HEK293T (cell line): Measurements from ENCODE around the gene WRAP73.

ENCODE experiments used
- CTCF ChIA-PET: fragments of 350-600 bp; formaldehyde crosslinking; extraction: SDS; loops from one replicate; lab custom pipeline; 2021; ENCODE audit warnings: antibody characterized with exemption, inconsistent platforms; lab: Yijun Ruan, JAX
- POLR2A ChIA-PET: fragments of 350-600 bp; formaldehyde crosslinking; extraction: SDS; loops from one replicate; lab custom pipeline; 2020; ENCODE audit warnings: antibody characterized with exemption, inconsistent platforms; lab: Yijun Ruan, JAX
- DNase-seq: peaks from one replicate; pipeline ENCODE4 v3.0.0; 2012; ENCODE audit warnings: mixed read lengths; ENCODE audit errors: extremely low spot score
- ARNT ChIP-seq: fragments of 450-650 bp; IDR thresholded peaks from 2 replicates; pipeline ENCODE4 v1.6.1; 2017; ENCODE audit warnings: mild to moderate bottlenecking
- BHLHE40 ChIP-seq: fragments of 450-650 bp; IDR thresholded peaks from 2 replicates; pipeline ENCODE4 v1.6.1; 2016; ENCODE audit warnings: mild to moderate bottlenecking, moderate library complexity, borderline replicate concordance
- CTBP1 ChIP-seq: fragments of 450-650 bp; IDR thresholded peaks from 2 replicates; pipeline ENCODE4 v1.6.1; 2016; ENCODE audit warnings: borderline replicate concordance
- ELF4 ChIP-seq: fragments of 450-650 bp; IDR thresholded peaks from 2 replicates; pipeline ENCODE4 v1.6.1; 2017; ENCODE audit warnings: antibody characterized with exemption
- FOXA1 ChIP-seq: fragments of 450-650 bp; IDR thresholded peaks from 2 replicates; pipeline ENCODE4 v1.6.1; 2016; ENCODE audit warnings: mild to moderate bottlenecking
- FOXK2 ChIP-seq: fragments of 450-650 bp; IDR thresholded peaks from 2 replicates; pipeline ENCODE4 v1.6.1; 2016; ENCODE audit warnings: mild to moderate bottlenecking
- FOXM1 ChIP-seq: fragments of 450-650 bp; IDR thresholded peaks from 2 replicates; pipeline ENCODE4 v1.6.1; 2017; ENCODE audit warnings: mild to moderate bottlenecking, borderline replicate concordance
- HDGF ChIP-seq: fragments of 450-650 bp; IDR thresholded peaks from 2 replicates; pipeline ENCODE4 v1.6.1; 2017; ENCODE audit warnings: antibody characterized with exemption, borderline replicate concordance
- L3MBTL2 ChIP-seq: fragments of 450-650 bp; conservative IDR thresholded peaks from 2 replicates; pipeline ENCODE4 v1.6.1; 2016; ENCODE audit warnings: mild to moderate bottlenecking
- LEF1 ChIP-seq: fragments of 450-650 bp; IDR thresholded peaks from 2 replicates; pipeline ENCODE4 v1.6.1; 2017; ENCODE audit warnings: mild to moderate bottlenecking, borderline replicate concordance
- NFRKB ChIP-seq: fragments of 450-650 bp; IDR thresholded peaks from 2 replicates; pipeline ENCODE4 v1.6.1; 2016; ENCODE audit warnings: mild to moderate bottlenecking, moderate library complexity
- SP1 ChIP-seq: fragments of 450-650 bp; IDR thresholded peaks from 2 replicates; pipeline ENCODE4 v1.6.1; 2017
- SUZ12 ChIP-seq: fragments of 450-650 bp; IDR thresholded peaks from 2 replicates; pipeline ENCODE4 v1.6.1; 2016; ENCODE audit warnings: mild to moderate bottlenecking
- TARDBP ChIP-seq: fragments of 450-650 bp; IDR thresholded peaks from 2 replicates; pipeline ENCODE4 v1.6.1; 2016
- ZNF384 ChIP-seq: fragments of 450-650 bp; IDR thresholded peaks from 2 replicates; pipeline ENCODE4 v1.6.1; 2016
- TF ChIP-seq, protein P1 (sequence below): fragments of 450-650 bp; IDR thresholded peaks from 2 replicates; pipeline ENCODE4 v1.6.1; 2016

The WRAP73 gene

DNA sequence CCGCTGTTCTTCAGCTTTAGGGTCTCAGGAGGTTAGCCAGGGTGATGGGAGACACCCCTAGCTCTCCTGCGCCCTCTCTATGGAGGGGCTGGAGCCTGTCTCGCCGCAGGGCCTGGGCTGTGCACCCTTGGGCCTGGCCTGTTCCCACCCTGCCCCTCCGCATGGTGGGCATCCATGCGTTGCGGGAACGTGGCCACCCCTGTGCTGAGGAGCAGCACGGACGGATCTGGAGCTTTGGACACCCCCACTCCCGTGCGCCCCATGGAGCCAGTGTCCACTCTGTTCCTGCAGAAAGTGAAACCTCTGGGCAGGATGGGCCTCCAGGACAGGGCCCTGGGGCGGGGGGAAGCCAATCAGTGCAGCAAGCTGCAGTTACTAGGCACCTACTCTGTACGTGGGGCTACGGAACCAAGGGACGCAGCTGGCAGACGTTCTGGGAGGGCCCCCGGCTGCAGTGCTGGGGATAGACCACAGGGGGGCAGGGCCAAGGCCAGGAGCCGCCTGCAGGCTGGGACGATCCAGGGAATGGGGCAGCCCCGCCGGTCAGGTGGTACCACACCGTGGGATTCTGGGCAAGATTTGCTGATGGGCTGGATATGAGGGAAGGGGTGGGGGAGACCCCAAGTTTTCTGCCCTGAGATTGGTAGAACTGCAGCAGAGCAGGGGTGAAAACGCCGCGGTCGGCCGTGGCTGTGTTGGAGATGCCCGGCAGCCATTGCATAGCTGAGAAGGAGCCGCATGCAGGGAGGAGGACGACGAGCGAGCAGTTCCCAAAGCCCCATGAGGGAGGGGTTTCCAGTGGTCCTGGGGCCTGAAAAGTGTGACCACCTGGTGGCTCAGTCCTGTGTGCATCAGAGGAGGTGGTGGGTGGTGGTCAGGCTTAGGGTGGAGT lies 45.7 kb upstream of the WRAP73 start:
- DNase-seq: peak; percentile 86
- CTCF ChIA-PET: interaction anchor here (2.5 kb wide), 1 partner anchor 29 kb away, joined by 11 read pairs; no protein-coding TSS in a partner anchor
- POLR2A ChIA-PET: no interaction called here
- TF ChIP-seq LEF1: no peak
- TF ChIP-seq FOXK2: no peak
- no peak for TF ChIP-seq TARDBP
- TF ChIP-seq HDGF: no peak
- no peak for TF ChIP-seq BHLHE40
- TF ChIP-seq ARNT: no peak
- no peak for TF ChIP-seq CTBP1
- no peak for TF ChIP-seq ZNF384
- no peak for TF ChIP-seq FOXA1
- TF ChIP-seq, protein P1, sequence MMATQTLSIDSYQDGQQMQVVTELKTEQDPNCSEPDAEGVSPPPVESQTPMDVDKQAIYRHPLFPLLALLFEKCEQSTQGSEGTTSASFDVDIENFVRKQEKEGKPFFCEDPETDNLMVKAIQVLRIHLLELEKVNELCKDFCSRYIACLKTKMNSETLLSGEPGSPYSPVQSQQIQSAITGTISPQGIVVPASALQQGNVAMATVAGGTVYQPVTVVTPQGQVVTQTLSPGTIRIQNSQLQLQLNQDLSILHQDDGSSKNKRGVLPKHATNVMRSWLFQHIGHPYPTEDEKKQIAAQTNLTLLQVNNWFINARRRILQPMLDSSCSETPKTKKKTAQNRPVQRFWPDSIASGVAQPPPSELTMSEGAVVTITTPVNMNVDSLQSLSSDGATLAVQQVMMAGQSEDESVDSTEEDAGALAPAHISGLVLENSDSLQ: no peak
- no peak for TF ChIP-seq L3MBTL2

DNA sequence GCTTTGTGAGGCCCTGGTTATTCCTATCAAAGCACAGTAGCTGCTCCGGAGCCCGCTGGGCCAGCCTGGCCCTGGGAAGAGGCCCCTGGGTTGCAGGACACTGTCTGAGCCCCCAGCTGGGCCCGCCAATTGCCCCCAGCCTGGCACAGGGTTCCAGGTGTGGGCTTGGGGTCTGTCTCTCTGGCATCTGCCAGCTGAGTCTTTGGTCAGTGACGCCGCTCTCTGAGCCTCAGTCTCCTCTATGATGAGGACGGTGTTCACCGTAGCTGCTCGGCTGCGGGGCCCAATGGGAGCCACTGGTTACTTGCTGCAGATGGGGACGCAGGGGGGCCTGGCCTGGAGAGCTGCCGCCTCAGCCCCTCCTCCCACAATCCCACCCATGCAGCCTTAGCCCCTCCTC lies 43.4 kb upstream of the WRAP73 start:
- DNase-seq: no peak
- CTCF ChIA-PET: no interaction called here
- no peak for TF ChIP-seq NFRKB
- TF ChIP-seq CTBP1: no peak
- TF ChIP-seq FOXA1: no peak
- no peak for TF ChIP-seq L3MBTL2
- POLR2A ChIA-PET: no interaction called here

DNA sequence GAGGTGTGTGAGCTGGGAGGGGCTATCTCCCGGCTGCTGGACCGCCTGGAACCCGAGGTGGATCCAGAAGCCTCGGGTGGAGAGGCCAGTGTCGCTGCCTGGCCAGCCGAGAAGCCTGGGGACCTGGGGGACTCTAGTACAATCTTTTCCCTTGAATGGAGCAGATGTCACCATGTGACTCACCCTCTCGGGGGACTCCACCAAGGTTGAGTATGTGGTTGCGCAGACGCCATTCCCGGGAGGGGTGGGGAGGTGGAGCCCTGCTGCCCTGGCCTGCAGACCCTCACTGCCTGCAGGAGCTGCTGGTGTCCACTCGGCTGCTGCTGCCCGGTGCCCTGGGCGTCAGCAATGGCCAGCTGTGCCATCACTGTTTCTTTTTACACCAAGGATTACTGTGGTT lies 42.7 kb upstream of the WRAP73 start:
- ChIA-PET CTCF (no interaction called here), POLR2A (no interaction called here)
- no peak for DNase-seq
- TF ChIP-seq ELF4 (no peak), ARNT (no peak), SUZ12 (no peak), FOXM1 (no peak), FOXK2 (no peak), CTBP1 (no peak)

DNA sequence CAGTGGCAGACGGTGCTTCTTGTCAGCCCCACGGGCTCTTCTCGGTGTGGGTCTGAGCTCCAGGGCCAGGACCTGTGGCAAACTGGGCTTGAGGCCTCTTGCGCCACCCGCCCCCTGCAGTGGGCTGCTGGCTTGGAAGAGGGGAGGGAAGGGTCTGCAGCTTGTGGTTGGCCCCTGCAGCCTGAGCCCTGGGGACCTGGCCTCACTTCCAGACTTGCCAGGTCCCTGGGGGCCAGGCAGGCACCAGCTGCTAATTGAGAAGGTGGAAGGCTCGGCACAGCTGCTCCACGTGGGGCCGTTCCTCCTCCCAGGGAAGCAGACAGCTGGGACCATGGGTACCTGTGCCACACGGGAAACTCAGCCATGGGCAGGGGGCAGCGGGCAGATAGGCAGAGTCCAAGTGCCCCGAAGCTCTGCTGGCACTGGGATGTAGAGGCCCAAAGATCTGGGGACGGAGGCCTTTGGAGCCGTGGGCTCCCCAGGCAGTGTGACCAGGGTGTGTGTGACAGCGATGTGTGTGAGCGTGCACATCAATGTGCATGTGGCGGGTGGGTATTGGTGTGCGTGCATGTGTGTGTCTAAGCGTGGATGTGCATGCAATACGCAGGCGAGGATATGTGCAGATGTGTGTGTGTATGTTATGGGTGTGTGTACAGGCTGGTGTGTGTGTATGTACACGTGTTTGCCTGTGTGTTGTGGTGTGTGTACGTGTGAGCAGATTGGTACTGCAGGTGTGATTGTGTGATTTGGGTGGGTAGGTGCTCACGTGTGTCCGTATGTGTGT lies 41.7 kb upstream of the WRAP73 start:
- TF ChIP-seq LEF1 (no peak), FOXM1 (no peak), ZNF384 (no peak), NFRKB (no peak), SUZ12 (no peak), BHLHE40 (no peak), CTBP1 (no peak), ELF4 (no peak), TARDBP (no peak)
- no peak for DNase-seq
- ChIA-PET POLR2A (no interaction called here), CTCF (no interaction called here)

- no peak for DNase-seq
- no peak for TF ChIP-seq FOXA1
- no peak for TF ChIP-seq SUZ12
- no peak for TF ChIP-seq ZNF384
- TF ChIP-seq, protein P1: no peak
- TF ChIP-seq L3MBTL2: no peak
- TF ChIP-seq BHLHE40: no peak
- no peak for TF ChIP-seq SP1
- no peak for TF ChIP-seq FOXK2
- no peak for TF ChIP-seq HDGF
- TF ChIP-seq NFRKB: no peak
- TF ChIP-seq ELF4: no peak
- no peak for TF ChIP-seq CTBP1
- CTCF ChIA-PET: interaction anchor here (0.5 kb wide), 1 partner anchor 12 kb away, joined by 3 read pairs; no protein-coding TSS in a partner anchor
- POLR2A ChIA-PET: no interaction called here
Measured at GRCh38 chr1:3690282-3691065, 40.6 kb upstream of the WRAP73 start.

GRCh38 chr1:3689138-3689750 lies 39.3 kb upstream of the WRAP73 start:
- DNase-seq: no peak

More at GRCh38 chr1:3689138-3689750, 39.3 kb upstream of the WRAP73 start:
- TF ChIP-seq LEF1: no peak
- TF ChIP-seq FOXK2: no peak
- TF ChIP-seq FOXM1: no peak
- TF ChIP-seq ELF4: no peak
- TF ChIP-seq FOXA1: no peak
- TF ChIP-seq ZNF384: no peak
- TF ChIP-seq ARNT: no peak
- TF ChIP-seq SP1: no peak
- TF ChIP-seq SUZ12: no peak
- TF ChIP-seq L3MBTL2: no peak
- ChIA-PET POLR2A (no interaction called here), CTCF (no interaction called here)
